ENCODE data around the gene COPS3. TPM values are rescaled to one million over a fixed set of nuclear protein-coding genes. Genes with fewer than 3 reads are reported as not detected.

COPS3 gene
- total and polyA plus RNA-seq, 9 of the 15 experiments (the other 6 are each of a cell fraction or from before 2014, with no cell fraction given): 92.4 to 295 (median 167) TPM

DNA sequence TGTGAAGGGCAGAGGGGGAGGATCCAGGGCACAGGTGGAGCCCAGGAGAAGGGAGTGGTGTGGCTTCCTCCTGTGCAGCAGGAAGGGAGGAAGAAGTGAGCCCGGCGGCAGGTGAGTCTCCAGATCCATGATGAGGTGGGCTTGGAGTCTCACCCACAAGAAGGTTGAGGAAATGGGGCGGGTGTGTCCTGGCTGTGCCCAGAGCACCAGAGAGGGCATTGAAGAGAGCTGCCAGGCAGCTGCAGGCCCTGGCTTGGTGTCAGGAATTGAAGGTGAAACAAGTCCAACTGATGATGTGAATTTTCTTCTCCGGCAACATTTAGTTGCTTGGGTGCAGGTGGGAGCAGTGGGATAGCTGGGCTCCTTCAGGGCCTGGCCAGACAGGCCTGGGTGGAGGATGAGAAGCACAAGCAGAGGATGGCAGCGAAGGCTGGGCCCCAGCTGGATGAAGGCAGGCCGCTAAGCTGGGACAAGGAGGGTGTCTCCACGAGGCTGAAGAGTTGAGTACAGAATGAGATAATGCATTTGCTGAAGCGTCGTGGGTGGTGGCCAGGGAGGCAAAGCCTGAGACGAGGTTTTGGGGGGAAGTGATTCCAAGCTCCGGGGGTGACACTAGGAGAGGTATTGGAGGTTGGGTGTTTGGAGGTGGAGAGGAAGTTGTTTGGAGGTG, 40.4 kb upstream of the COPS3 start:
- no peak overlapping the region for H3K9ac ChIP-seq (ENCODE audit: insufficient read depth in 1 of 2, low read depth in 2 of 2, low read length in 2 of 2)
- TF ChIP-seq, protein P1, sequence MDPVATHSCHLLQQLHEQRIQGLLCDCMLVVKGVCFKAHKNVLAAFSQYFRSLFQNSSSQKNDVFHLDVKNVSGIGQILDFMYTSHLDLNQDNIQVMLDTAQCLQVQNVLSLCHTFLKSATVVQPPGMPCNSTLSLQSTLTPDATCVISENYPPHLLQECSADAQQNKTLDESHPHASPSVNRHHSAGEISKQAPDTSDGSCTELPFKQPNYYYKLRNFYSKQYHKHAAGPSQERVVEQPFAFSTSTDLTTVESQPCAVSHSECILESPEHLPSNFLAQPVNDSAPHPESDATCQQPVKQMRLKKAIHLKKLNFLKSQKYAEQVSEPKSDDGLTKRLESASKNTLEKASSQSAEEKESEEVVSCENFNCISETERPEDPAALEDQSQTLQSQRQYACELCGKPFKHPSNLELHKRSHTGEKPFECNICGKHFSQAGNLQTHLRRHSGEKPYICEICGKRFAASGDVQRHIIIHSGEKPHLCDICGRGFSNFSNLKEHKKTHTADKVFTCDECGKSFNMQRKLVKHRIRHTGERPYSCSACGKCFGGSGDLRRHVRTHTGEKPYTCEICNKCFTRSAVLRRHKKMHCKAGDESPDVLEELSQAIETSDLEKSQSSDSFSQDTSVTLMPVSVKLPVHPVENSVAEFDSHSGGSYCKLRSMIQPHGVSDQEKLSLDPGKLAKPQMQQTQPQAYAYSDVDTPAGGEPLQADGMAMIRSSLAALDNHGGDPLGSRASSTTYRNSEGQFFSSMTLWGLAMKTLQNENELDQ (CRISPR knock-in tag; IDR thresholded peaks at IDR 0.05; ENCODE audit: borderline replicate concordance): no peak
- no peak for TF ChIP-seq ZNF347 (CRISPR knock-in tag; IDR thresholded peaks at IDR 0.05; ENCODE audit: low read depth)
- no peak for TF ChIP-seq ARID1B (IDR thresholded peaks at IDR 0.05)
- no peak for TF ChIP-seq ZNF263 (CRISPR knock-in tag; IDR thresholded peaks at IDR 0.05; ENCODE audit: borderline replicate concordance)
- TF ChIP-seq GTF2E2 (tag; IDR thresholded peaks at IDR 0.05): no peak
- TF ChIP-seq, protein P2, sequence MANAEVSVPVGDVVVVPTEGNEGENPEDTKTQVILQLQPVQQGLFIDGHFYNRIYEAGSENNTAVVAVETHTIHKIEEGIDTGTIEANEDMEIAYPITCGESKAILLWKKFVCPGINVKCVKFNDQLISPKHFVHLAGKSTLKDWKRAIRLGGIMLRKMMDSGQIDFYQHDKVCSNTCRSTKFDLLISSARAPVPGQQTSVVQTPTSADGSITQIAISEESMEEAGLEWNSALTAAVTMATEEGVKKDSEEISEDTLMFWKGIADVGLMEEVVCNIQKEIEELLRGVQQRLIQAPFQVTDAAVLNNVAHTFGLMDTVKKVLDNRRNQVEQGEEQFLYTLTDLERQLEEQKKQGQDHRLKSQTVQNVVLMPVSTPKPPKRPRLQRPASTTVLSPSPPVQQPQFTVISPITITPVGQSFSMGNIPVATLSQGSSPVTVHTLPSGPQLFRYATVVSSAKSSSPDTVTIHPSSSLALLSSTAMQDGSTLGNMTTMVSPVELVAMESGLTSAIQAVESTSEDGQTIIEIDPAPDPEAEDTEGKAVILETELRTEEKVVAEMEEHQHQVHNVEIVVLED (CRISPR knock-in tag; IDR thresholded peaks at IDR 0.05): no peak
- TF ChIP-seq POLR2H (tag; IDR thresholded peaks at IDR 0.05; ENCODE audit: low read depth): no peak
- no TSS peak for BruUV-seq (replicated peaks)
- H3K4me2 ChIP-seq (ENCODE audit: insufficient read depth, low read length): no peak overlapping the region
- WGBS (ENCODE audit: insufficient coverage, low coverage, missing lambda C conversion rate): 47% methylated on average over 7 of the region's 11 CpGs
- H3K9me3 ChIP-seq (replicated peaks; ENCODE audit: control insufficient read depth, insufficient read depth, low read depth, low read length): no peaks in the 10 kb centered on the region
- intact Hi-C loops (cut with micrococcal nuclease) (no loop called here), in situ Hi-C loops (cut with MboI) (no loop called here)
- 0 out of 3 replicates have a peak, but pooled peaks cover 3% of the 10 kb centered on the region for H3K36me3 ChIP-seq (ENCODE audit: control insufficient read depth, insufficient read depth, low read length)
- no peaks in the 10 kb centered on the region for H3K79me2 ChIP-seq (ENCODE audit: control insufficient read depth, insufficient read depth, low read length)
- no peaks in the 10 kb centered on the region; a peak in 1 of 5 replicates for H3K4me1 ChIP-seq (replicated peaks in 1 of 2; ENCODE audit: control insufficient read depth in 2 of 2, insufficient read depth in 2 of 2, low read length in 2 of 2)
- DNase-seq (ENCODE audit: extremely low read depth in 1 of 4, low spot score in 3 of 4): no peak
- H3K4me3 ChIP-seq: no peak overlapping the region
- no peak for ATAC-seq
- H3K9me1 ChIP-seq (ENCODE audit: control insufficient read depth, insufficient read depth, low read length): no peaks in the 10 kb centered on the region
- ChIA-PET CTCF (ENCODE audit: low intra/inter-chr PET ratio) (no interaction called here), POLR2A (no interaction called here)
- H2AFZ ChIP-seq (ENCODE audit: low read depth, low read length): no peak overlapping the region
- no peak overlapping the region for H3K27ac ChIP-seq (ENCODE audit: extremely low read depth, low read depth, low read length)
- no peak for FAIRE-seq
- no peaks in the 10 kb centered on the region for H4K20me1 ChIP-seq (replicated peaks; ENCODE audit: control insufficient read depth, insufficient read depth, low read length)
- no peaks in the 10 kb centered on the region for H3K27me3 ChIP-seq (ENCODE audit: control insufficient read depth in 2 of 2, insufficient read depth in 2 of 2, low read length in 2 of 2)

Measured in K562 (cell line).